HepG2 (cell line): Measurements from ENCODE around the gene MIA2.

Experiments used
- CC2D1A ChIP-seq: sonication (generic); formaldehyde crosslinking; IDR thresholded peaks from 2 replicates; pipeline ENCODE4 v1.8.1; 2023; ENCODE audit warnings: mild to moderate bottlenecking, missing genetic modification reagents
- HNF4G ChIP-seq, 2 experiments: sonication (generic) in 1 of 2; formaldehyde crosslinking in 1 of 2; IDR thresholded peaks; 2 replicates each; pipeline versions ENCODE4 v1.4.0 to v1.6.1; 2011 to 2020; ENCODE audit warnings: borderline replicate concordance in 2 of 2, low read depth in 2 of 2, mild to moderate bottlenecking in 2 of 2, low read length in 1 of 2, missing genetic modification reagents in 1 of 2, moderate library complexity in 1 of 2
- NCOA5 ChIP-seq: sonication (generic); formaldehyde crosslinking; IDR thresholded peaks from 2 replicates; pipeline ENCODE4 v1.4.0; 2020; ENCODE audit warnings: missing genetic modification reagents
- POLR2AphosphoS5 ChIP-seq: IDR thresholded peaks from 2 replicates; pipeline ENCODE4 v1.6.1; 2012; ENCODE audit warnings: low read depth, low read length
- TCF7L2 ChIP-seq: IDR thresholded peaks from 2 replicates; pipeline ENCODE4 v1.6.1; 2011; ENCODE audit warnings: mild to moderate bottlenecking, low read depth, low read length, moderate library complexity
- ZSCAN31 ChIP-seq: sonication (generic); formaldehyde crosslinking; IDR thresholded peaks from 2 replicates; pipeline ENCODE4 v1.5.0; 2020; ENCODE audit warnings: low read depth, mild to moderate bottlenecking, missing genetic modification reagents
- TF ChIP-seq, protein P1 (sequence below): sonication (generic); formaldehyde crosslinking; IDR thresholded peaks from 2 replicates; pipeline ENCODE4 v1.4.0; 2020; ENCODE audit warnings: missing genetic modification reagents, mild to moderate bottlenecking, borderline replicate concordance
- TF ChIP-seq, protein P2 (sequence below): IDR thresholded peaks from 2 replicates; pipeline ENCODE4 v1.6.1; 2016; ENCODE audit warnings: low read depth, borderline replicate concordance

DNA sequence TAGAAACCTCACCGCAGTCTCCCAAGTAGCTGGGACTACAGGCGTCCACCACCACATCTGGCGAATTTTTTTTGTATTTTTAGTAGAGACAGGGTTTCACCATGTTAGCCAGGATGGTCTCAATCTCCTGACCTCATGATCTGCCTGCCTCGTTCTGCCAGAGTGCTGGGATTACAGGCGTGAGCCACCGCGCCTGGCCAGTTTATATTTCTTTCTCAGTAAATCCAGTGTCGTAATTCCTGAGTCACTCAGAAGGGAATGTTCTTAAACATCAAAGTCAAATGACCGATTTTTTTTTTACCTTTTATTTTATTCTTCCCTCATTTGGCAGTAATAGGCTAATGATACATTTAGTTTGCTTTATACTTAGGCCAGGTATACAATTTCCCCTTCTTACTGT, 118.0 kb downstream of the MIA2 start:
- no peak for TF ChIP-seq CC2D1A (CRISPR knock-in tag)
- TF ChIP-seq NCOA5 (CRISPR knock-in tag), result no peak
- TF ChIP-seq, protein P1, sequence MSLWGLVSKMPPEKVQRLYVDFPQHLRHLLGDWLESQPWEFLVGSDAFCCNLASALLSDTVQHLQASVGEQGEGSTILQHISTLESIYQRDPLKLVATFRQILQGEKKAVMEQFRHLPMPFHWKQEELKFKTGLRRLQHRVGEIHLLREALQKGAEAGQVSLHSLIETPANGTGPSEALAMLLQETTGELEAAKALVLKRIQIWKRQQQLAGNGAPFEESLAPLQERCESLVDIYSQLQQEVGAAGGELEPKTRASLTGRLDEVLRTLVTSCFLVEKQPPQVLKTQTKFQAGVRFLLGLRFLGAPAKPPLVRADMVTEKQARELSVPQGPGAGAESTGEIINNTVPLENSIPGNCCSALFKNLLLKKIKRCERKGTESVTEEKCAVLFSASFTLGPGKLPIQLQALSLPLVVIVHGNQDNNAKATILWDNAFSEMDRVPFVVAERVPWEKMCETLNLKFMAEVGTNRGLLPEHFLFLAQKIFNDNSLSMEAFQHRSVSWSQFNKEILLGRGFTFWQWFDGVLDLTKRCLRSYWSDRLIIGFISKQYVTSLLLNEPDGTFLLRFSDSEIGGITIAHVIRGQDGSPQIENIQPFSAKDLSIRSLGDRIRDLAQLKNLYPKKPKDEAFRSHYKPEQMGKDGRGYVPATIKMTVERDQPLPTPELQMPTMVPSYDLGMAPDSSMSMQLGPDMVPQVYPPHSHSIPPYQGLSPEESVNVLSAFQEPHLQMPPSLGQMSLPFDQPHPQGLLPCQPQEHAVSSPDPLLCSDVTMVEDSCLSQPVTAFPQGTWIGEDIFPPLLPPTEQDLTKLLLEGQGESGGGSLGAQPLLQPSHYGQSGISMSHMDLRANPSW, result no peak
- no peak for TF ChIP-seq TCF7L2
- no peak for TF ChIP-seq HNF4G (IDR thresholded peaks at IDR 0.05; ENCODE audit: borderline replicate concordance, low read depth, low read length)
- TF ChIP-seq HNF4G (CRISPR knock-in tag; IDR thresholded peaks at IDR 0.05; ENCODE audit: borderline replicate concordance, low read depth), result no peak
- no peak for TF ChIP-seq ZSCAN31 (CRISPR knock-in tag)
- TF ChIP-seq POLR2AphosphoS5, result no peak; the same call in 1 of the 2 replicates
- TF ChIP-seq, protein P2, sequence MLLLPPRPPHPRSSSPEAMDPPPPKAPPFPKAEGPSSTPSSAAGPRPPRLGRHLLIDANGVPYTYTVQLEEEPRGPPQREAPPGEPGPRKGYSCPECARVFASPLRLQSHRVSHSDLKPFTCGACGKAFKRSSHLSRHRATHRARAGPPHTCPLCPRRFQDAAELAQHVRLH (CRISPR knock-in tag), result no peak
